Upper lobe of left lung (tissue), 4 donors: ENCODE data around the gene FAM118A.
"Not testable (repeated sequence)": the region's sequence is repeated elsewhere in the genome, so short reads cannot be mapped to it uniquely, and the experiment has no call there.

Experiments
- POLR2A ChIP-seq, 4 donors: fragments of 450-650 bp; IDR thresholded peaks; one replicate each; pipeline ENCODE4 v1.5.1; 2016 to 2017; ENCODE audit warnings: antibody characterized with exemption in 4 of 4, mild to moderate bottlenecking in 2 of 4
- TF ChIP-seq, protein P1 (sequence below), 6 experiments: fragments of 450-650 bp in 4 of 6; fragments of 200-600 bp in 2 of 6; sonication (generic) in 2 of 6; IDR thresholded peaks; one replicate each; pipeline ENCODE4 v1.5.1; 2016 to 2019; ENCODE audit warnings: antibody characterized with exemption in 6 of 6

DNA sequence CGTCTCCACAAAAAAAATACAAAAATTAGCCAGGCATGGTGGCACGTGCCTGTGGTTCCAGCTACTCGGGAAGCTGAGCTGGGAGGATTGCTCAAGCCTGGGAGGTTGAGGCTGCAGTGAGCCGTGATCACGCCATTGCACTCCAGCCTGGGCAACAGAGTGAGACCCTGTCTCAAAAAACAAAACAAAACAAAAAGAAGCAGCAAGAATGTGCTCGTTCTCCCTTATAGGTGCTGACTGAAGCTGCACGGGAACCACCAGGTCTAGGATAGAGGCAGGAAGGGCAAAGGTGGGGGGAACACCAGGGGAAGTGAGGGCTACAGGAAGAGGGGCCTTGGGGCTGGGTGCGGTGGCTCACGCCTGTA lies 49.4 kb upstream of the FAM118A start:
- TF ChIP-seq, protein P1, sequence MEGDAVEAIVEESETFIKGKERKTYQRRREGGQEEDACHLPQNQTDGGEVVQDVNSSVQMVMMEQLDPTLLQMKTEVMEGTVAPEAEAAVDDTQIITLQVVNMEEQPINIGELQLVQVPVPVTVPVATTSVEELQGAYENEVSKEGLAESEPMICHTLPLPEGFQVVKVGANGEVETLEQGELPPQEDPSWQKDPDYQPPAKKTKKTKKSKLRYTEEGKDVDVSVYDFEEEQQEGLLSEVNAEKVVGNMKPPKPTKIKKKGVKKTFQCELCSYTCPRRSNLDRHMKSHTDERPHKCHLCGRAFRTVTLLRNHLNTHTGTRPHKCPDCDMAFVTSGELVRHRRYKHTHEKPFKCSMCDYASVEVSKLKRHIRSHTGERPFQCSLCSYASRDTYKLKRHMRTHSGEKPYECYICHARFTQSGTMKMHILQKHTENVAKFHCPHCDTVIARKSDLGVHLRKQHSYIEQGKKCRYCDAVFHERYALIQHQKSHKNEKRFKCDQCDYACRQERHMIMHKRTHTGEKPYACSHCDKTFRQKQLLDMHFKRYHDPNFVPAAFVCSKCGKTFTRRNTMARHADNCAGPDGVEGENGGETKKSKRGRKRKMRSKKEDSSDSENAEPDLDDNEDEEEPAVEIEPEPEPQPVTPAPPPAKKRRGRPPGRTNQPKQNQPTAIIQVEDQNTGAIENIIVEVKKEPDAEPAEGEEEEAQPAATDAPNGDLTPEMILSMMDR (IDR thresholded peaks at IDR 0.05) = not testable (repeated sequence)
- TF ChIP-seq POLR2A (IDR thresholded peaks at IDR 0.05) = not testable (repeated sequence)
